GM13977 (cell line): ENCODE measurements around the gene ORC2.

Source experiments
- DNase-seq: peaks from one replicate; pipeline ENCODE4 v3.0.0; 2012; ENCODE audit warnings: low spot score
- CTCF ChIP-seq: IDR thresholded peaks from 2 replicates; pipeline ENCODE4 v1.5.1; 2012; ENCODE audit warnings: mild to moderate bottlenecking, control low read depth; ENCODE audit not compliant: insufficient read depth; ENCODE audit errors: extremely low read depth, missing control alignments
- in situ Hi-C: fragments of 300-500 bp; cut with MboI; formaldehyde crosslinking; loops from one replicate; pipeline ENCODE4 v1.12.0; 2022; ENCODE audit warnings: low sequenced_read_pairs, low pct_unique_long_range_greater_than_20kb, mixed read lengths, inconsistent platforms; ENCODE audit not compliant: unreplicated experiment

Gene ORC2

DNA sequence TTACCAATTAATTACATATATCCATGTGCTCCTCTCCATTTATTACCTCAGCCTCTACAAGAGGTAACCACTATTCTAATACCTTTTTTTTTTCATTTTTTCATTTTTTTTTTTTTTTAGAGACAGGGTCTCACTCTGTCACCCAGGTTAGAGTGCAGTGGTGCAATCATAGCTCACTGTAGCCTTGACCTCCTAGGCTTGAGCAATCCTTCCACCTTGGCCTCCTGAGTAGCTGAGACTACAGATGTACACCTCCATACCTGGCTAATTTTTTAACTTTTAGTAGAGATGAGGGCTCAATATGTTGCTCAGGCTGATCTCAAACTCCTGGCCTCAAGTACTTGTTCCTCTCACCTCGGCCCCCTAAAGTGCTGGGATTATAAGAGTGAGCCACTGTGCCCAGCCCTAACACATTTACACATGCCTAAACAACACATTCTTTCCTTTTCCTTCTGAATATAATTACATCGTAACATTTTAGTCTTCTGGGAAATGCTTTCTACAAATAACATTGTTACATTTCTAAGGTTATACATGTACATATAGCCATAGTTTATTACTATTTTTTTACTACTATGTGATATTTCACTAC, 85.1 kb downstream of the ORC2 start:
- DNase-seq, result no peak
- no peak for TF ChIP-seq CTCF
- in situ Hi-C loops, result no loop called here

- DNase-seq, result no peak
- in situ Hi-C loops, result no loop called here
- no peak for TF ChIP-seq CTCF
Observed at GRCh38 chr2:200877443-200877842, 86.0 kb downstream of the ORC2 start.

- no peak for DNase-seq
- in situ Hi-C loops, result no loop called here
- TF ChIP-seq CTCF, result no peak
Observed at GRCh38 chr2:200873560-200873959, 89.9 kb downstream of the ORC2 start.

DNA sequence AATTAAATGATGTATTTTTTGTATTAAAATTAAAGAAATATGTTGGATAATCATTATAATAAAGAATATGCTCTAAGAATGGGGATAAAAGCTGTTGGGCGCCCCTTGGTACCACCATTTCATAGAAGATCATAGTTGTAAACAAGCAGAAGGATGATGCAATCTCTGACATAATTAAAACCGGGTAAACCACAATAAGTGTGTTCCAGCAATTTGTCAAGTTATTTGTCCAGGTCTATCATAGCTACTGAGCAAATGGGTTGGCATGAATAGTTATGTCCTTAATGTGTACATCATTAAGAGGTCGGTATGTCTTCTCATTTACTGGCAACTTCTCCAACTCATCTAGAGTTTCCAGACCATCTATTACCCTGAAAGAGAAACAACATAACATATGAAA, 92.3 kb downstream of the ORC2 start:
- in situ Hi-C loops, result no loop called here
- DNase-seq, result no peak
- no peak for TF ChIP-seq CTCF

DNA sequence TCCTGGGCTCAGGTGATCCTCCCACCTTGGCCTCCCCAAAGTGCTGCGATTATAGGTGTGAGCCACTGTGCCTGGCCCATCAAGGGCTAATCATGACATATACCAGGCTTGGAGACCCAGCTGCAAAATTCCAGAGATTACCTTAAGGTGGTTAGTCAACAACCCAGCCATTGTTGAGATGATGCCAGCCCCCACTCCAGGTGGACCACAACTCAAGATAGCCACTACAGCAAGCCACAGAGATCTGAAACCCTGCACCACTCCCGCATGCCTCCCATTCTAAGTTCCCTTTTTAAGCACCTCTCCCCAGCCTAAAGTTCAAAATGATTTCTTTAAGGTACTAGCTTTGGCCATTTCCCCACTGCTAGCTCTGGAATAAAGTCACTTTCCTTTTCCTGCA, 94.4 kb downstream of the ORC2 start:
- no peak for TF ChIP-seq CTCF
- in situ Hi-C loops, result no loop called here
- no peak for DNase-seq

- peak; percentile 94 for DNase-seq
- TF ChIP-seq CTCF, result no peak
- in situ Hi-C loops, result no loop called here
Observed at GRCh38 chr2:200864176-200865034, 99.1 kb downstream of the ORC2 start, which contains the start of gene CLK1. Gene CLK1, minus strand, starts transcription at chr2:200864658. Its CDS starts 2,796 bp downstream, at chr2:200861862.
